GM19438 (cell line): ENCODE data around the gene PRUNE2.
"Not testable (repeated sequence)": the region's sequence is repeated elsewhere in the genome, so short reads cannot be mapped to it uniquely, and the experiment has no call there.

Experiments used
- ATAC-seq: cut with Tn5 transposase; IDR thresholded peaks from one replicate; pipeline ENCODE4 v1.9.1; 2021; ENCODE audit warnings: low read depth; ENCODE audit not compliant: unreplicated experiment

The PRUNE2 gene

DNA sequence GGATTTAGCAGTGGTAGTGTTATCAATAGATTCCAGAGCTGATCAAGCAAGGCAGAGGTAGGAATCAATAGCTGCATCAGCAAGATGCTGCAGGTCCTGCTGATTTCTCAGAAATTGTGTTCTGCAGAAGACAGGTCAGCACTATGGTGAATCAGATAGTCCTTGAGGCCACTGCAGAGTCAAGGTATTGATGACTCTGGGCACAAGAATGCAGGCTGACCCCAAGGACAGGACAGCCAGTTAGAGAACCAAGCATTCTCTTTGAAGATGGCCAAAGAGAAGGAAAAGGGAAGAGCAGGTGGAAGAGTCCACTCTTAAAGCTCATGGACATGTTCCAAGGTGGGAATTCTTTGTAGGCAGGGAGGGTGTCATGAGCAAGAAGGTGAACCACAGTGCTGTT lies 28.0 kb downstream of the PRUNE2 start:
- ATAC-seq = no peak

DNA sequence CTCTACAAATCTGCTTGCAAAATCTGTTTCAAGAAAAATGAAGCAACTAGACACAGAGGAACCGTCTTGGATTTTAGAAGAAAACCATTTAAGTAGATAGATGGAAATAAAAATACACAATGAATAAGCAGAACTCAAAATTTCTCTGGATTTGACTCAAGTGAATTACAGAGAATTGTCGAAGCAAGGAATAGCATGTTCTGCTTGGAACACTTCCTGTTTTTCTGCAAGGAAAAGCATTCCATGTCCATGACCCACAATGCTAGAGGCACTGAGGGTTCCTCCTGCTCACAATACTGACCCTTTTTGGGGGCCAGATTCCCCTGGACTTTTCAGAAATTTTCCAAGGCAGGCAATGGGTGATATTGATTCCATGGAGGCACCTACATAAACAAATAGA lies 29.8 kb downstream of the PRUNE2 start:
- no peak for ATAC-seq

DNA sequence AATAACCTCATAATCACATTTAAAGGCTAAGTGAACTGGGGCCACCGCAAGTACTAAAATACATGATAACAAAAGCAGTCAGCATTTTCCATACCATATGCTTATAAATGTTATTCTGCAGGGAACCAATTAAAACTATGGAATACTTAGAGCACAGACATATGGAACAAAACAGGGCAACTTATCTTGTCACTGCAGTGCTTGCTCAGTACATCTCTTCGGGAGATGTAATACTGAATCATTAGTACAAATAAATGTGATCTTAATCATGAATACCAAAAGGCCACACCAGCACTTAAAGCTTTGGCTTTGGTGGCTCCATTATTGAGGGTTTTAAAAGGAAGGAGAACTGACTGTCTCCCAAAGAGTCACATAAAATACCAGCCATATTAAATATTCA lies 32.1 kb downstream of the PRUNE2 start:
- ATAC-seq = no peak

DNA sequence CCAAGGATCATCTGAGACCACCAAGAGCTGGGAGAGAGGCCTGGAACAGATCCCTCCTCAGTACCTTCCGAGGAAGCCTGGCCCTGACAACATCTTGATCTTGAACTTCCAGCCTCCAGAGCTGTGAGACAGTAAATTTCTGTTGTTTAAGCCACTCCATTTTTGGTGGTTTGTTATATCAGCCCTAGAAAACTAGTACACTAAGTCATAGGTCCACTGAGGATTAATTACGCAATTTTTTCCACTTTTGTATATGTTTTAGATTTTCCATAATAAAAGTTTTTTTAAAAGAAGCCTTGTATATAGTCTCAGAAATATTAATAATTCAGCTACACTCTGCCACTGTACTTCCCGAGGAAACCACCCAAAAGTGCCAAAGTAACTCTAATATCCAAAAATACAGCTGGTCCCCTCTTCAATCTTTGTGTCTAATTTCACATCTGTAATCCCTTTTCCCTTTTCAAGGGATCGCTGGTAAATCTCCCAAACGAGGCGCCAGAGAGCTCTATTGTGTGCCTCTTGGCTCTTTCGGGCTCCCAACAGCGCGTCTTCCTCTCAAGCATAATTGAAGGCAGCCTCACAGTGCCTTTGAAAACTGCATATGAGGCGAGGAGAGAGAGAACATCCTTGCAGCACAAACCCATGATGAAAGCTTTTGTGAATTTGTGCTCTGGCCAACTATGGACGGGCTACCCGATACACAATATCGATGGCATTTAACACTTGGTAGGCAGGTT lies 32.7 kb downstream of the PRUNE2 start:
- ATAC-seq = no peak

DNA sequence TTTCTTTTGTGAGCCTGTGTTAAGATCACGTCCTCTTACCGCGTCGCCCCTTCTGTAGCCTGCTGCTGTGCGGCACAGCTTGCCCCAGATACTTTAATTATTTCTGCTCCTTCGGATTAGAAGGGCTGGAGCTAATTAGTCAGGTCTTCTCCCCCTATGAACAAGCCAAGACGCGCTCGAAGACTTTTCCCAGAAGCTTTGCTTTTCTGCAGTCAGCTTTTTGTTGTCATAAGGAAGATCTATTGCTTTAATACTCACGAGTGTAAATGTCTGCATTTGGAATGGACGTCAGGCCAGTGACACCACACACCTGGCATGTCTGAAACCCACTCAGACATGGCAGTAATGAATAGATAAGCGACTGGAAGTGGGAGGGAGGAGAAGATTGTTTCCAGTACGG lies 37.0 kb downstream of the PRUNE2 start:
- no peak for ATAC-seq

DNA sequence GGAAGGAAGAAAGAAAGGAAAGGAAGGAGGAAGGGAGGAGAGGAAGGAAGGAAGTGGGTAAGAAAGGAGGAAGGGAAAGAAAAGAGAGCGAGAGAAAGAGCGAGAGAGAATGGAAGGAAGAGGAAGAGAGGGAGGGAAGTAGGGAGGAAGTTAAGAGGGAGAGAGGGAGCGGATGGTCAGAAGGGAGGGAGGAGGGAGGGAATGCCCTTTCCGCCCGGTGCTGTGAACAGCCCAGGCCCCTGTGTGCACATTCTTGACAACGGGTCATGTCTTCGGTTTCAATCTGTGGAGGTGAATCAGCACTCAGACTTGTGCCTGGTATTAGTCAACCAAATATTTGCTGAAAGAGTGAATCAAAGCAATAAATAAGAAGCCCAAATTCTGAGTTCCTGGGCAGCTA lies 39.2 kb downstream of the PRUNE2 start:
- no peak for ATAC-seq

DNA sequence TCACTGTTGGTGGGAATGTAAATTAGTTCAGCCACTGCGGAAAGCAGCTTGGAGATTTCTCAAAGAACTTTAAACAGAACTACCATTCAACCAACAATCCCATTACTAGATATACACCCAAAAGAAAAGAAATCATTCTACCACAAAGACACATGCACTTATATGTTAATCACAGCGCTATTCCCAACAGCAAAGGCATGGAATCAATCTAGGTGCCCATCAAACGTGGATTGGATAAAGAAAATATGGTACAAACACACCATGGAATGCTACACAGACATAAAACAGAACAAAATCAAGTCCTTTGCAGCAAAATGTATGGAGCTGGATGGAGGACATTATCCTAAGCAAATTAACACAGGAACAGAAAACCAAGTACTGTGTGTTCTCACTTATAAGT lies 42.1 kb downstream of the PRUNE2 start:
- ATAC-seq = no peak

DNA sequence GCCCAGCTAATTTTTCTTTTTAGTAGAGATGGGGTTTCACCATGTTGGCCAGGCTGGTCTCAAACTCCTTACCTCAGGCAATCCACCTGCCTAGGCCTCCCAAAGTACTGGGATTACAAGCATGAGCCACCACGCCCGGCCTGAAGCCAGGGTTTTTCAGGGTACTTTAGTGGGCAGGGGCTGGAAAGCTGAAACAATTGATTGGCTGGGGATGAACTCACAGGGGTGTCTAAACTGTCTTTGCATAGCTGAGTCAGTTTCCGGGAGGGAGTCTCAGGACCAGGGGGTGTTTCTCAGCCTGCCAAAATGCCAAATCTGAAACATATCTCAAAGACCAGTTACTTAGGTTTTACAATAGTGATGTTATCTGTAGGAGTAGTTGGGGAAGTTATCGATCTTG lies 46.1 kb downstream of the PRUNE2 start:
- no peak for ATAC-seq

DNA sequence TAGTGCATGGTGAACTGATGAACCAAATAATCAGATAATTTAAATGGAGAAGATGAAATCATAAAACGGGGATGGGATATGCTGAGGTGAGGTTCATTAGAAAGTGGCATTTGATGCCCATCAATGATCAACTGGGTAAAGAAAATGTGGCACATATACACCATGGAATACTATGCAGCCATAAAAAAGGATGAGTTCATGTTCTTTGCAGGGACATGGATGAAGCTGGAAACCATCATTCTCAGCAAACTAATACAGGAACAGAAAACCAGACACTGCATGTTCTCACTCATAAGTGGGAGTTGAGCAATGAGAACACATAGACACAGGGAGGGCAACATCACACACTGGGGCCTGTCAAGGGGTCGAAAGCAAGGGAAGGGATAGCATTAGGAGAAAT lies 47.7 kb downstream of the PRUNE2 start:
- ATAC-seq = not testable (repeated sequence)

DNA sequence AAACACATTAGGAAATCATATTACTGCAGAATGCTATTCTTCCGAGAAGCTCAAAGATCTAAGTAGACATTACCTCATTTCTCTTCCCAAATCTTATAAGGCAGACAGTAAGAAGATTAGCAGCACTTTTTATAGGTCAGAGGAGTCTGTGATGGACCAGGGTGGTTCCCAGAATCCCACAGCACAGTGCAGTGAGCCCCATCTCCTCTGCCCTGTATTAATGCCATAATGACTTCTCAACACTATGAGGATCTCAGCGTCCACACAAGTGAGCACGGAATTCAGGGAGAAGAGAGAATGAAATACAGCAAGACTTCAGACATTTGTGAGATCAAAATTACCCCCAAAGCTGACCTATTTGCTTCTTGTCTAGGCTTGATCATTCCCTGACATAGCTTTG lies 49.9 kb downstream of the PRUNE2 start:
- ATAC-seq = no peak

DNA sequence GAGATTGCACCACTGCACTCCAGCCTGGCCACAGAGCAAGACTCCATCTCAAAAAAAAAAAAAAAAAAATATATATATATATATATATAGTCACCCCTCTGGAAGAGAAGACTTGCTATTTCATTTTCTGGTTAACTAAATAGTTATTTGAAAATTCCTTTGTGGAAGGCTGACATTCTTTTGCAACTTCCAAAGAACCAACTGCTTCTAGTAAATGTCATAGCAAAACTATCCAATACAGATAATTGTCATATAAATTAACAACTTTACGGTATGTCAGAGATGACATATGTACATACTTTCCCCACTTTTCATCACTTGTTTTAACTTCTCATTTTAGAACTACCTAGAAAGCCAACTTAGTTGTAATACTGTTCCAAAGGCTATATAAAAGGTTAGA lies 50.9 kb downstream of the PRUNE2 start:
- ATAC-seq = no peak

DNA sequence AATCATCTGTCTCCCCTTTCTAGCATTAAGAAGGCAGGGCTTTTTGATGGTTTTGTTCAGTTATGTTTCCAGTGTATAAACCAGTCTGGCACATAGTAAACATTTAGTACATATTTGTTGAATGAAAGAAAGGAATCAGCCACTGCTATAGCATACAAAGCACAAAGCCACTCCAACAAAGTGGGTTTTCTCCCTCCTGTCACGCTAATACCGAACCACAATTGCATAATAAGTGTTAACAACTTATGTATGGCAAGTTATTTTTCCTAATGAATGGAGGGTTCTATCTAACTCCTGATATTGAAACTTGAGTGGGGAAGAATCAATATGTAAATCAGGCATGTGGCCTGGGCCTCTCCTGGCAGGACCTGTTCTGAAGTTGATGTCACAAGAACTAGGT lies 53.9 kb downstream of the PRUNE2 start:
- ATAC-seq = no peak

DNA sequence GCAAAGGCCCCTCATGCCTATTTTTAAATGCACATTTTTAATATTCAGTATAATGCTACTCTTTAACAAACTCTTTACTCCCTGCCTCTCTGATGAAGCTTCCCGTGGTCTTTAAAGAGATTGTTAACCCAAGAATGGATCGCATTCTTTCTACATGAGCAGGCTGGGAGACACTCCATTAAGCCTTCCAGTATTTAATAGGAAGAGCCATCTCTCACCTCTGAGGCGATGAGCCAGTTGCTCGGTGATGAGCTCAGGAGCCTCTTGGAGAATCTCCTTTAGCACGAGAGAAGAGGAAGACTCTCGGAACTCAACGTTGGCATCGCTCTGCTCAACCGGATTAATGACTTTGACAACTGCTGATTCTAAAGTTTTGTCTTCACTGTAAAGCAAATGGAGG lies 59.6 kb downstream of the PRUNE2 start:
- no peak for ATAC-seq

DNA sequence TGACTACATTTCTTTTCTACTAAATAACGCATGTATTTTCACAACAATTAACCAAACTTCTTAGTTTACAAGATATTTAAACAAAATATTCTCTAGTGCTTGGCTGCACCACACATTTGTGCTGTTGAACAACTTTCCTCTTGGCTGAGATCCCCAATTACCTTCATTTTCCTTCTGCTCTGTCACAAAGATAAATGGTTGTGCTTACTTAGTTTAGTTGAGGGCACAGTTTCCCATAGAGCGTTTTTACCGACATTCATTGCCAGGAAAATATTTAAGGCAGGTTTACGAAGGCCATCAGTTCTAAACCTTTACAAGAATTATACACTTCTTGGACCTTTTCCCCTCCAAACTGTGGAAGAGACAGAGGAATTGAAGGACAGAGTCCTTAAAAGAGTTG lies 60.7 kb downstream of the PRUNE2 start:
- ATAC-seq = no peak

DNA sequence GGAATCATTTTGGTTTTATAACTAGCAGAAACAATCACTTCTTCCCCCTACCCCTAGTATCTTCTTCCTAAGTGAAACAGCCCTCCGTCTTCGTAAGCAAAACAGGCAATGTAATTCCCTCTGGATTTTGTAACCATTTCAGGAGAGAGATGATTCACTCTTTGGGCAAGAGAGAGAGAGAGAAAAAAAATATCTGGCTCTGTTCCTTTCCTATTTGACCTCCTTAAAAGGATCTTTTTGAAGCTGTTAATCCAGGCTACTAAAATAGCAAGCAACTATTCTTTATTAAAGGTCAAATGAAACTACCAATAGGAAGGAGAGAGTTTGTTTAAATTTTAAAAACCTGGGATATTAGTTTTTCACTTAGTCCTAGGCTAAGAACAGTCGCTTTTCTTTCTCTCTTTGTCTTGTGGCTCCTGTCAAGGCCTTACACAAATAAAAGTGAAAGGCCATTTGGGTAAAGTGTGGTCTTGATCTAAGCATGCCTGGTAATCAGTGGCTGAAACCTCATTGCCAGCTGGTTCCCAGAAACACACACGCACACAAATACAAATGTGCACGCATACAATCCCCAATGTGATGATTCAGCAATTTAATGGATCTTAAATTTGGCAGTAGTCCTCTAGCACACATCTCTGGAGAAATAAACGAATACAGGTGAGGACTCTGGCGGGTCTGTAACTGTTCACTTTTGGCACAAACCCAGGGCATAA lies 70.2 kb downstream of the PRUNE2 start:
- no peak for ATAC-seq

DNA sequence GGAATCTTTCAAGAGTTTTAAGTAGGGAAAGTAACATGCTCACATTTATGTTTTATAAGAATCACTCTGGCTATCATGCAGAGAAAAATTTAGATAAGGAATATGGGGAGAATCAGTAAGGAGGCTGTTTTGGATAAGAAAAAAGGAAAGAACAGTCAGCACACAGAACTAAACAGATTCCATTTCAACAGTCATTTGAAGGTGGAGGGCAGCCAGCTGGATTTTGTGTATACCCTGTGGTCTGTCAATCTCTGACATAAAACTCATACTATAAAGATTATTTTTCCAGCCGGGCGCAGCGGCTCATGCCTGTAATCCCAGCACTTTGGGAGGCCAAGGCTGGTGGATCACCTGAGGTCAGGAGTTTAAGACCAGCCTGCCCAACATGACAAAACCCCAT lies 77.5 kb downstream of the PRUNE2 start:
- no peak for ATAC-seq

DNA sequence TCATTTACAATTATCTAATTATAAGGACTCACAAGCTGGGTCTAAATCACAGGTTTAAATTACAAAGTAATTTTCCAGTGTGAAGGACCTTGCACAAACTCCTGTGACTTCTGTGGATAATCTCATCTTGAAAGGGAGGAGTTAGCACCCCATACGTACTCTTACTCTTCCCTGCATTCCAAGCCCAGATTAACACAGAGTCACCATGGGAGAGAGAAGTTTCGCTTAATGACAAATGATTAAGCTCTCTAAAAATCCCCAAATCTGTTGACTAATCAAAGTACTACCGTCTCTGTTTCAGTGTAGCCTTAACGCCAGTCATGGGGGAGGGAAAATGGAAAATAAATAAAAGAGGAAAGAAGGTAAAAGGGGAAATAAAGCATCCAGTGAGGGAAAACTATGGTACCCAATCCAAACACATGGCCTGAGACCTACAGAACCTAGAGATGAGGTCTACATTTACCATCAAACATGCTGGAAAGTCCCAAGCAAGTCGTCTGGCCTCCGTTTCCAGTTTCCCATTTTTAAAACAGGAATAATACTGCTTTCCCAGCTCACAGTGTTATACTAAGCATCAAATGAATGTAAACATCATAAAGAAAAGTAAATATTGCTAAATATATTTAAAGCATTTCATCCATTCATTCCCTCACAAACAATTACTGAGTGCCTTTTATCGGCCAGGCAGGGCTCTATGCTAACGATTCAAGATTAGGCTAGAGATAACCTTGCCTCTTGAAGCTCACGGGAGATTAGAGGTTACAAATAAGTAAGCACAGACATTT lies 78.4 kb downstream of the PRUNE2 start:
- no peak for ATAC-seq

DNA sequence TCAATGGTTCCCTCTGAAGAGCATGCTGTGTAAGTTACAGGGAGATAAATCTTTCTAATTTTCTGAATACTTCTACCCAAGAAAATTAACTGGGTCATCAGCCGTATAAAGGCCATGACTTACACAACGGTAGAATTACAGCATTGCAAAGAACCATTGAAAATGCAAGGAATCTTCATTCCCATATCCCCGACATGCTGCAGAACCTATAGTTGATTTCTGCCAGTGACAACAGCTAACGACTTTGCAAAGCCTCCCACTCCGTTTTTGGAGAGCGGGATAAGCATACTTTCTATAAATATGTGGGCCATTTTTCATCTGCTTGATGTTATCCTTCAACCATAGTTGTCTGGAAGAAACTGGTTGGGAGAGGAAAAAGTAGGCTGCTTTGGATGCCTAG lies 85.5 kb downstream of the PRUNE2 start:
- ATAC-seq = no peak

DNA sequence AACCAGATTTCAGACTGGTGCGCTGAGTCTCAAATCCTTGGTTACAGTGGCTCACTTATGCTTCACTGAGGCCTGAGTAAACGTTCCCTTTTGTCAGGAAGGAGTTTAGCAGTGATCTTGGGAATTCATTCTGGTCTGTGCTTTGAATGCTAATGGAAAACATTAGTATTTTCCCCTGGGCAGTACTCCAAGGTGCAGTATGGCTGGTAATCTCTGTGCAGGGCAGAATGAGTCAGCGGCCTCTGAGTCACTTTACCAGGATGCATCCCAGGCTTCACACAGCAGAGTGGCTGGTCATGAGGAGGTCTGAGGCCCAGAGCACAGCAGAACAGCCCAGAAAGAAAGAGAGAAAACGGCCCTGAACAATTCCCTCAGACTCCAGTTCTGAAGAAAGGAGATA lies 87.6 kb downstream of the PRUNE2 start:
- no peak for ATAC-seq

DNA sequence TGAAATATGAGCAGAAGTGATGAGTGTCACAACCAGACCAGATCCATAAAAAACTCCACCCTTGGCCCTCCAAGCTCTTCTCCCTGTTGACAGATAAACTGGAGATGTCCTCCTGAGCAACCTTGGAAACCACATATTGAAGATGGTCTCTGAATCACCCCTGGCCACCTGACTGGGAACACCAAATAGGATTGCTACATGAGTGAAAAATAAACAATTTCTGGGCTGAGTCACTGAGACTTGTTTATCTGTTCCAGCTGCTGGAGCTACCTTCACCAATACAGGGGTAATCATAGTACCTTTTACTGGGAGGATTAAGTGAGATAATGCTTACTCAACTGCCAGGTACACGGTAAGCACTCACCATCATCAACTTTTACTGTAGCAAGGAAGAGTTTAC lies 88.4 kb downstream of the PRUNE2 start:
- ATAC-seq = no peak

DNA sequence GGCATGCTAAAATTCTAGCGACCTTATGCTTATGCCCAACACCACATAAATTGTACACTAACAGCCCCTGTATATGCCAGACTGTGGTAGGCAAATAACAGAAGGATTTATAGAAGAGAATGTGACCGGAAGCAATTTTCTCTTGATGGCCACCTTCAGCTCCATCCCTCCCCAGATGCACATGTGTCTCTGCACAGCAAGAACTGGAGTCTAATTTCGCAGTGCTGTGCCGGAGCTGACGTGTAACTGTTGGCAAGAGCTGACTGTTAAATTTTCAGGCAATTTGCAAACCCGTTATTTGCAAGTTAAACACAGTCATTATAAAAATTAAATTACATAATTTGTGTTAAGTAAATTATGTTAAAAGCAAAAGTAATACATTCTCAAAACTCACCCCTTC lies 93.3 kb downstream of the PRUNE2 start:
- no peak for ATAC-seq
